ENCODE measurements around the gene SEPTIN8. TPM values are rescaled to one million over a fixed set of nuclear protein-coding genes. Genes with fewer than 3 reads are reported as not detected.

The SEPTIN8 gene
- total RNA-seq, 2 experiments from 2014 or later: 10.6 to 15.5 TPM

DNA sequence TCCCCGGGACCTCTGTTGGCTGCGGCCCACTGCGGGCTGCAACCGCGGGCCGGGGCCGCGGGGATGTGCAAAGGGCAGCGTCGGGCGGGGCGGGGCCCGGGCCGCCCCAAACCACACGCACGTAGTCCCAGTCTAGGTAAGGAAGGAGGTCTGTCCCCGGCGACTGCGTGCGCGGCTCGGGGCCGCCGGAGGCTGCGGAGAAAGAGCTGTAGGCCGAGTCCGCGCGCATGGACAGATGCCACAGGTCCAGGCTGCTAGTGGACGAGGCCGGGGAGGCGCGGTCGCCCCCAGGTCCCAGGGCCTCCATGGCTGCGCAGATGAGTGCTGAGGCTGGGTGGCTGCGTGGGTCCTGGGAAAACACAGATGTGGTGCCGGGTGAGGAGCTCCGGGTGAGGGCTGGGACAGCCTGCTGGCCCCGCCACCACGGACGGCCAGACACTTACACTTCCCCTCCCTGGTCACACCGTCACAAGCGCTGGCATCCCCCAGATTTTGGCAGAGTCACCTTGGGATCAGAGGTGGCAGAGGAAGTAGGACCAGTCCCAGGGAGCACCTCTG, 48.9 kb upstream of the SEPTIN8 start:
- H3K9me2 ChIP-seq (ENCODE audit: insufficient read depth, low read length): no peaks in the 10 kb centered on the region
- TF ChIP-seq, protein P1, sequence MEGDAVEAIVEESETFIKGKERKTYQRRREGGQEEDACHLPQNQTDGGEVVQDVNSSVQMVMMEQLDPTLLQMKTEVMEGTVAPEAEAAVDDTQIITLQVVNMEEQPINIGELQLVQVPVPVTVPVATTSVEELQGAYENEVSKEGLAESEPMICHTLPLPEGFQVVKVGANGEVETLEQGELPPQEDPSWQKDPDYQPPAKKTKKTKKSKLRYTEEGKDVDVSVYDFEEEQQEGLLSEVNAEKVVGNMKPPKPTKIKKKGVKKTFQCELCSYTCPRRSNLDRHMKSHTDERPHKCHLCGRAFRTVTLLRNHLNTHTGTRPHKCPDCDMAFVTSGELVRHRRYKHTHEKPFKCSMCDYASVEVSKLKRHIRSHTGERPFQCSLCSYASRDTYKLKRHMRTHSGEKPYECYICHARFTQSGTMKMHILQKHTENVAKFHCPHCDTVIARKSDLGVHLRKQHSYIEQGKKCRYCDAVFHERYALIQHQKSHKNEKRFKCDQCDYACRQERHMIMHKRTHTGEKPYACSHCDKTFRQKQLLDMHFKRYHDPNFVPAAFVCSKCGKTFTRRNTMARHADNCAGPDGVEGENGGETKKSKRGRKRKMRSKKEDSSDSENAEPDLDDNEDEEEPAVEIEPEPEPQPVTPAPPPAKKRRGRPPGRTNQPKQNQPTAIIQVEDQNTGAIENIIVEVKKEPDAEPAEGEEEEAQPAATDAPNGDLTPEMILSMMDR (conservative IDR thresholded peaks at IDR 0.05; ENCODE audit: low read length): no peak
- TF ChIP-seq EZH2phosphoT487 (IDR thresholded peaks at IDR 0.05; ENCODE audit: borderline replicate concordance, low read depth, low read length): no peak
- peaks cover 5% of the 10 kb centered on the region for H3K4me1 ChIP-seq (ENCODE audit: insufficient read depth, low read length, poor library complexity, severe bottlenecking)
- H3K36me3 ChIP-seq (ENCODE audit: insufficient read depth, low read length): no peaks in the 10 kb centered on the region
- POLR2A ChIA-PET: interaction anchor here (0.6 kb wide), 1 partner anchor 75 kb away, joined by 3 read pairs; no protein-coding TSS in a partner anchor
- no peak overlapping the region for H3K27ac ChIP-seq (ENCODE audit: low read depth, low read length, poor library complexity, severe bottlenecking)
- H3K9me3 ChIP-seq (ENCODE audit: low read length): no peaks in the 10 kb centered on the region
- CTCF ChIA-PET (ENCODE audit: unreplicated experiment): interaction anchor here (0.5 kb wide), 1 partner anchor 166 kb away, joined by 3 read pairs; no protein-coding TSS in a partner anchor
- no peak overlapping the region for H2AFZ ChIP-seq (ENCODE audit: low read length)
- BruUV-seq (replicated peaks): no TSS peak
- no peaks in the 10 kb centered on the region for H3K79me2 ChIP-seq (ENCODE audit: insufficient read depth, low read depth, low read length)
- H3K4me2 ChIP-seq (ENCODE audit: low read length): no peak overlapping the region
- no peaks in the 10 kb centered on the region for H4K20me1 ChIP-seq (ENCODE audit: insufficient read depth, low read length)
- intact Hi-C loops (cut with micrococcal nuclease; ENCODE audit: unreplicated experiment): no loop called here
- H3K4me3 ChIP-seq (ENCODE audit: low read depth, low read length, poor library complexity, severe bottlenecking): no peak overlapping the region
- no peak for DNase-seq (ENCODE audit: low spot score)

DNA sequence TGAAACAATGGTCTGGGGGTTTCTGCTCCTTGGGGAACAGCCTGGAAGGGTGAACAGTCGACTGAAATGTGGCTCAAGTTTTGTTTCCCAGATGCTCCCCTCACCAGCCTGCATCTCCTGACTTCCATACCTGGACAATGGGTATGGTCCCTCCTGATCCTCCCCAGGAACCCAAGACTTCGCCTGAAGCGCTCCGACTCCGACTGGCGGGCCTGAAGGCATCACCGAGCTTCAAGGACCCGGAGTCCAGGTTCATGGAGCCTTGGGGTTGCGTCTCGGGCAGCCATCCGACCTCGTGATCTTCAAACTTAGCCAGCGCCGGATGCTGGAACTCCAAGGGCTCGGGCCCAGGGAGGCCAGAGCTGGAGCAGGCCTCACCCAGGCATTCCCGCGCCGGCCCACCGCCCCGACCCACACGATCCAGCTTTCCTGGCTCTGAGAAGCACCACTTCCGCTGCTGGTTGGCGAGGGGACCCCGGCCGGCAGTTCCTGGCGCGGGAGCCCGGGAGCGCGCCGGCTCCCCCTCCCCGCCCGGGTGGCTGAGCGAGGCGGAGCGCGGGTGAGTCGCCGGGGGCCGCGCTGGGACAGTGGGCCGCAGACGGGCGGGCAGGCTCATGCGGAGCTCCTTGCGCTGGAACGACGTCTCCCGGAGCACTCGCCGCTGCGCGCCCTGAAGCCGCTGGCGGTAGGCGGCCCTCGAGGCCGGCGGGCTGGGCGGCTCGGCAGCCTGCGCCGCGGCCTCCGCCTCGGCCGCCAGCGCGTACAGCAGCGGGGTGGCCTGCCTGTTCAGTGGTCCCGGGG, 48.2 kb upstream of the SEPTIN8 start:
- BruUV-seq (replicated peaks): no TSS peak

DNA sequence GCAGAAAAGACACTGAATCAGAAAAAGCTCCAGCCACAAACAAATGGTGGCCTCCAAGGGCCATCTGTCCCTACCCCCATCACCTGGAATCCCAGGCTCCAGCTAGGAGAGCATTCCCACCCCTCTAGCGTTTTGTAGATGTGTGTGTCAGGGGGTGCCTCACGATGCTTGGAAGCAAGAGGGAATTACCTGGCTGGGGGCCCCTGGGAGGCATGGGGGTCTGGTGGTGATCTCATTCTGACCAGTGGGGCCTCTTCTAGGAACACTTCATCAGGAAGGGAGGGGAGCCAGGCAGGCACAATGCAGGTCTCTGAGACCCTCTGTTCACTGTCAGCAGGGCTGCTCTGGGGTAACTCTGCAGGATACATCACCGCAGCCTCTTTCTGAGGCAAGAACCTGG, 47.4 kb upstream of the SEPTIN8 start:
- H3K36me3 ChIP-seq (ENCODE audit: insufficient read depth, low read length): no peaks in the 10 kb centered on the region
- CTCF ChIA-PET (ENCODE audit: unreplicated experiment): interaction anchor here (1.5 kb wide), 1 partner anchor 10 kb away, joined by 3 read pairs; no protein-coding TSS in a partner anchor

More for the DNA sequence above, 48.2 kb upstream of the SEPTIN8 start:
- intact Hi-C loops (cut with micrococcal nuclease; ENCODE audit: unreplicated experiment): no loop called here
- TF ChIP-seq EZH2phosphoT487 (IDR thresholded peaks at IDR 0.05; ENCODE audit: borderline replicate concordance, low read depth, low read length): no peak
- Histone ChIP-seq H3K4me2 (ENCODE audit: low read length) (no peak overlapping the region), H3K27ac (ENCODE audit: low read depth, low read length, poor library complexity, severe bottlenecking) (no peak overlapping the region), H3K79me2 (ENCODE audit: insufficient read depth, low read depth, low read length) (no peaks in the 10 kb centered on the region), H2AFZ (ENCODE audit: low read length) (no peak overlapping the region), H3K4me1 (ENCODE audit: insufficient read depth, low read length, poor library complexity, severe bottlenecking) (no peaks in the 10 kb centered on the region), H3K4me3 (ENCODE audit: low read depth, low read length, poor library complexity, severe bottlenecking) (no peak overlapping the region), H3K9me3 (ENCODE audit: low read length) (no peaks in the 10 kb centered on the region), H3K9me2 (ENCODE audit: insufficient read depth, low read length) (no peaks in the 10 kb centered on the region), H3K36me3 (ENCODE audit: insufficient read depth, low read length) (no peaks in the 10 kb centered on the region), H4K20me1 (ENCODE audit: insufficient read depth, low read length) (no peaks in the 10 kb centered on the region)
- DNase-seq (ENCODE audit: low spot score): no peak
- ChIA-PET CTCF (ENCODE audit: unreplicated experiment) (no interaction called here), POLR2A (interaction anchor here (0.6 kb wide), 1 partner anchor 75 kb away, joined by 3 read pairs; no protein-coding TSS in a partner anchor)

More for the DNA sequence above, 47.4 kb upstream of the SEPTIN8 start:
- H4K20me1 ChIP-seq (ENCODE audit: insufficient read depth, low read length): no peaks in the 10 kb centered on the region
- intact Hi-C loops (cut with micrococcal nuclease; ENCODE audit: unreplicated experiment): loop anchor here (5.0 kb wide), 1 partner anchor 162 kb away; no protein-coding TSS in a partner anchor
- no peak overlapping the region for H3K27ac ChIP-seq (ENCODE audit: low read depth, low read length, poor library complexity, severe bottlenecking)
- no peak overlapping the region for H3K4me2 ChIP-seq (ENCODE audit: low read length)
- H3K9me2 ChIP-seq (ENCODE audit: insufficient read depth, low read length): no peaks in the 10 kb centered on the region
- H3K4me3 ChIP-seq (ENCODE audit: low read depth, low read length, poor library complexity, severe bottlenecking): no peak overlapping the region
- H2AFZ ChIP-seq (ENCODE audit: low read length): no peak overlapping the region
- DNase-seq (ENCODE audit: low spot score): no peak
- no peak for TF ChIP-seq EZH2phosphoT487 (IDR thresholded peaks at IDR 0.05; ENCODE audit: borderline replicate concordance, low read depth, low read length)
- TF ChIP-seq, protein P1 (conservative IDR thresholded peaks at IDR 0.05; ENCODE audit: low read length): no peak
- POLR2A ChIA-PET: no interaction called here
- BruUV-seq (replicated peaks): no TSS peak
- no peaks in the 10 kb centered on the region for H3K79me2 ChIP-seq (ENCODE audit: insufficient read depth, low read depth, low read length)
- no peaks in the 10 kb centered on the region for H3K9me3 ChIP-seq (ENCODE audit: low read length)
- H3K4me1 ChIP-seq (ENCODE audit: insufficient read depth, low read length, poor library complexity, severe bottlenecking): no peaks in the 10 kb centered on the region
